ENCODE results near the gene SLC9A7.

SLC9A7 gene

GRCh38 chrX:46777971-46778810, 19.3 kb upstream of the SLC9A7 start:
- Histone ChIP-seq H3K4me2 (ENCODE audit: low read depth, low read length) (no peak overlapping the region), H3K27ac (ENCODE audit: low read length) (no peak overlapping the region), H3F3A (ENCODE audit: insufficient read depth, low read length) (no peaks in the 10 kb centered on the region), H4K20me1 (ENCODE audit: insufficient read depth, low read length) (no peaks in the 10 kb centered on the region), H3K9ac (ENCODE audit: low read length) (no peak overlapping the region), H3K4me3 (ENCODE audit: low read length) (no peak overlapping the region), H3K9me2 (replicated peaks; ENCODE audit: insufficient read depth, low read length) (no peaks in the 10 kb centered on the region), H3K36me3 (replicated peaks; ENCODE audit: insufficient read depth, low read length) (no peaks in the 10 kb centered on the region), H3K4me1 (ENCODE audit: low read length) (no peaks in the 10 kb centered on the region), H3K79me2 (ENCODE audit: low read length) (no peaks in the 10 kb centered on the region), H3K27me3 (replicated peaks; ENCODE audit: insufficient read depth, low read length) (no peaks in the 10 kb centered on the region), H2AFZ (ENCODE audit: low read length) (no peak overlapping the region), H3K9me3 (replicated peaks; ENCODE audit: insufficient read depth, low read length) (no peaks in the 10 kb centered on the region)
- TF ChIP-seq EZH2phosphoT487 (IDR thresholded peaks at IDR 0.05; ENCODE audit: low read length): no peak
- TF ChIP-seq EZH2 (optimal IDR thresholded peaks at IDR 0.05; ENCODE audit: low read depth, low read length): no peak
- no peak for TF ChIP-seq CTCF (IDR thresholded peaks at IDR 0.05; ENCODE audit: low read length)
- DNase-seq: no peak

DNA sequence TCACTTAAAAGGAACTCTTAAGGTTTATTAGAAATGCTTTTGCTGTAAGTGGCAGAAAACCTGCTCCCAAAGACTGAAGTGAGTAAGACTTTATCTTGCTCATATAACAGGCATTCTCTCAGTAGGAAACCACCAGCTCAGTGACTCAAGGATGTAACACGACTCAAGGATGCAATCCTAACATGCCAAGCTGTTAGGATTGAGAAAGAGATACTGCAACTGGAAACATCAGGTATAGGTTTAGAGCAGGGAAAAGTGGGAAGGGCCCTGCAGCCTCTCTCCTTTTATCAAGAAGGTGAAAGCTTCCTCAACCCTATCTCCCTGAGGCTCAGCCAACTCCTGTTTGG, 11.9 kb upstream of the SLC9A7 start:
- Histone ChIP-seq H3K27me3 (replicated peaks; ENCODE audit: insufficient read depth, low read length) (no peaks in the 10 kb centered on the region), H2AFZ (ENCODE audit: low read length) (no peak overlapping the region), H3K9ac (ENCODE audit: low read length) (no peak overlapping the region), H3K9me3 (replicated peaks; ENCODE audit: insufficient read depth, low read length) (no peaks in the 10 kb centered on the region), H3K4me1 (ENCODE audit: low read length) (no peaks in the 10 kb centered on the region), H3K4me3 (ENCODE audit: low read length) (no peak overlapping the region), H3K79me2 (ENCODE audit: low read length) (no peaks in the 10 kb centered on the region), H3K4me2 (ENCODE audit: low read depth, low read length) (no peak overlapping the region), H3K27ac (ENCODE audit: low read length) (no peak overlapping the region), H3F3A (ENCODE audit: insufficient read depth, low read length) (no peaks in the 10 kb centered on the region), H4K20me1 (ENCODE audit: insufficient read depth, low read length) (no peaks in the 10 kb centered on the region), H3K36me3 (replicated peaks; ENCODE audit: insufficient read depth, low read length) (no peaks in the 10 kb centered on the region), H3K9me2 (replicated peaks; ENCODE audit: insufficient read depth, low read length) (no peaks in the 10 kb centered on the region)
- TF ChIP-seq CTCF (IDR thresholded peaks at IDR 0.05; ENCODE audit: low read length) (no peak), EZH2phosphoT487 (IDR thresholded peaks at IDR 0.05; ENCODE audit: low read length) (no peak), EZH2 (optimal IDR thresholded peaks at IDR 0.05; ENCODE audit: low read depth, low read length) (no peak)
- no peak for DNase-seq

- H3K9me3 ChIP-seq (replicated peaks; ENCODE audit: insufficient read depth, low read length): no peaks in the 10 kb centered on the region
- H3K79me2 ChIP-seq (ENCODE audit: low read length): no peaks in the 10 kb centered on the region
- DNase-seq: no peak
- H3K27ac ChIP-seq (ENCODE audit: low read length): no peak overlapping the region
- no peak overlapping the region for H3K4me2 ChIP-seq (ENCODE audit: low read depth, low read length)
- H3K9me2 ChIP-seq (replicated peaks; ENCODE audit: insufficient read depth, low read length): no peaks in the 10 kb centered on the region
- no peak overlapping the region for H3K4me3 ChIP-seq (ENCODE audit: low read length)
- H4K20me1 ChIP-seq (ENCODE audit: insufficient read depth, low read length): no peaks in the 10 kb centered on the region
- no peaks in the 10 kb centered on the region for H3K36me3 ChIP-seq (replicated peaks; ENCODE audit: insufficient read depth, low read length)
- H3K27me3 ChIP-seq (replicated peaks; ENCODE audit: insufficient read depth, low read length): no peaks in the 10 kb centered on the region
- H3K4me1 ChIP-seq (ENCODE audit: low read length): no peaks in the 10 kb centered on the region
- no peak for TF ChIP-seq CTCF (IDR thresholded peaks at IDR 0.05; ENCODE audit: low read length)
- TF ChIP-seq EZH2 (optimal IDR thresholded peaks at IDR 0.05; ENCODE audit: low read depth, low read length): no peak
- TF ChIP-seq EZH2phosphoT487 (IDR thresholded peaks at IDR 0.05; ENCODE audit: low read length): no peak
- H2AFZ ChIP-seq (ENCODE audit: low read length): no peak overlapping the region
- no peak overlapping the region for H3K9ac ChIP-seq (ENCODE audit: low read length)
- H3F3A ChIP-seq (ENCODE audit: insufficient read depth, low read length): no peaks in the 10 kb centered on the region
These were observed 11.3 kb upstream of the SLC9A7 start for GRCh38 chrX:46770000-46770816.

Measured in MM.1S (cell line).